GM21367 (cell line): ENCODE results near the gene SDK2.

Source experiments
- ATAC-seq: cut with Tn5 transposase; IDR thresholded peaks from one replicate; pipeline ENCODE4 v1.9.1; 2021; ENCODE audit not compliant: unreplicated experiment

SDK2 gene

DNA sequence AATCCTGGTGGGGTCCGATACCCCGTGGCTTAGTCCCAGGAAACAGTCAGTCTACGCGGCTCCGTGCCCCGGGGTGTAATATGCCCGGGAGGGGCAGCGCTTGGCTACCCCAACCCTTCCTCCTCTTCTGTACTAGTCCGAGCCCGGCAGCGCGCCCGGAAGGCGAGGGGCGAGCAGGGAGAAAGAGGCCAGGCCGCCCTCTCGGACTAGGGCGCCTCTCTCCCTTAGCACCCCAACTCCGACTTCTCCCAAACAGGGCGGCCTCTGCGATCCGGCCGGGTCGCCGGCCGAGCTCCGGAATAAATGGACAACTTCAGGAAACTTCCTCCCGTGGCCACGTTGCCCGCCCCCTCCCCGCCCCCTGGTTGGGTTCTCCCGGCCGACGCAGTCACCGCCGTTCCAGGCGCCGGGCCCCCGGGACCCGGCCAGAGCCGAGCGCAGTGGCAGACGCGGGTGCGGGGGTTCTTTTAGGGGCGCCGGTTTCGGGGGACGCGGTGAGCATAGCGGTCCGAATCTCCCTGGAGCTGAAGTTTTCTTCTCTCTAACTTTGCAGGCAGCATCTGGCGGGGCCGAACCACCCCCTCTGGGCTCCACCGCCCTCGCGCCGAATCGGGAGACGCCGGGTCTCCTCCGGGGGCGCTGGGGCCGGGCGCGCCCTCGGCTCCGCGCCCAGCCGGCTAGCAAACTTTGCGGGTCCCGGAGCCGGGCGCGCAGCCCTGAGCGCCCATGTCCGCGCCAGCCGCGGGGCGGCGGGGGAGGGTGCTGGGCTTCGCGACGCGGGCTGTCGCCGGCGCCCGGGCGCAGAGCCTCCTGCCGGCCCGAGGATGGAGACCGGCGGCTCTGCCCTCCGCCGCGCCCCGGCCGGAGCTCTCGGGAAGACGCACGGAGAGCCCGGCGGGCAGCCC lies at the start of gene SDK2:
TSS of gene SDK2 (minus strand) at position 301 of the 905 bp plus-strand sequence. CDS start 357 bp downstream, outside the sequence.
- ATAC-seq = no peak

- ATAC-seq = no peak
Observed at GRCh38 chr17:73693071-73693470, 48.8 kb upstream of the SDK2 start.

- no peak for ATAC-seq
Observed at GRCh38 chr17:73691321-73691766, 47.1 kb upstream of the SDK2 start.

DNA sequence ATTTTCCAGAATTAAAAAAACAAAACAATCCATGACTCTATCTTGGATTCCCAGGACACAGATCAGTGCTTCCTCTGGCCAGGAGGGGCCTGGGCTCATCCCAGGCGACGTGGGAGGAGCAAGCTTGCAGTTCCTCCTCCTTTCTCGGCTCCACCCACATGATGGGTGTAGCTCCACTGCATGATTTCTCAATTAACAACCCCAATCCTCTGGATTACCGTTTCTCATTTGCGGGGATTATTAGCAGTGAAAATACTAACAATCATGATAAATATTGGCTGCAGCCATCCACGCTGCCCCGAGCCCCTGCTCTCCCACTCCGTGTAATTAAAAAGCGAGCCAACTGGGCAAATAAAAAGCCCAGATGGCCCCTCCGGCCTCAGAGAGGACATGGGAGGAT lies 46.4 kb upstream of the SDK2 start:
- no peak for ATAC-seq

DNA sequence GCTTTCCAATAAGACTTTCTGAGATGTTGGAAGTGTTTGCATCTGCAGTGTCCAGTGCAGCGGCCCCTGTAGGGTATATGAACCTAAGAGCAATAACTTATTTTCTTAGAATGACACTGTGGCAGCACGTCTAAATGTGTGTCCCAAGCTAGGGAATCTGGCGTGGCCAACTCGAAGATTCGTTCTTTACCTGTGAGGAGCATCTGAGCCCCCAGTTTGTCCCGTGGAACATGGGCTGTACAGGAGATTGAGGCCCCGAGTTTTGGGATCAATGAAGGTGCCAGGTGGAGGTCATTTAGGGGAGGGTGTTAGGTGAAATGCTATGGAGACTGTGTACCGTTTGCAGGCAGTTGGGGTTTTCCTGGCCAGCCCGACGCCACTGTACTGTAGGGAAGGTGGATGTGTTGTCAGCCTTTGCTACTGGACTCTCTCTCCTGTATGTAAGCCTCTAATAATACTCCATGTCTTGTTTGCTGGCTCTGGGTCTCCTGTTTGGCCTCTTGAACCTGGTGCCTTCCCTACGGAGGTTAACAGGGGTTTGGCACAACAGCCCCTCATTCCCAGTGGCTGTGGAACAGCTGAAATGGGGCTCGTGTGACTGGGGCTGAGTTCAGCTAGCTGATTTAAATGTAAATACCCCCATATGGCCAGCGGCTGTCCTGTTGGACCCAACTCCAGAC lies 45.5 kb upstream of the SDK2 start:
- ATAC-seq = no peak

DNA sequence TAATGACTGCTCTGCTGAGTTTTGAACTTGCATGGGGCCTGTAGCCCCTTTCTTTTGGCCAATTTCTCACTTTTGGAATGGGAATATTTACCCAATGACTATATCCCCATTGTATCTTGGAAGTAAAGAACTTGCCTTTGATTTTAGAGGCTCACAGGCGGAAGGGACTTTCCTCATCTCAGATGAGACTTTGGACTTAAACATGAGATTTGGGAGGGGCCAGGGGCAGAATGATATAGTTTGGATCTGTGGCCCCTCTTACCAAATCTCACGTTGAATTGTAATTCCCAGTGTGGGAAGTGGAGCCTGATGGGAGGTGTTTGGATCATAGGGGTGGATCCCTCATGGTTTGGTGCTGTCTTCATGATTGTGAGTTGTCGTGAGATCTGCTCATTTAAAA lies 42.7 kb upstream of the SDK2 start:
- no peak for ATAC-seq

DNA sequence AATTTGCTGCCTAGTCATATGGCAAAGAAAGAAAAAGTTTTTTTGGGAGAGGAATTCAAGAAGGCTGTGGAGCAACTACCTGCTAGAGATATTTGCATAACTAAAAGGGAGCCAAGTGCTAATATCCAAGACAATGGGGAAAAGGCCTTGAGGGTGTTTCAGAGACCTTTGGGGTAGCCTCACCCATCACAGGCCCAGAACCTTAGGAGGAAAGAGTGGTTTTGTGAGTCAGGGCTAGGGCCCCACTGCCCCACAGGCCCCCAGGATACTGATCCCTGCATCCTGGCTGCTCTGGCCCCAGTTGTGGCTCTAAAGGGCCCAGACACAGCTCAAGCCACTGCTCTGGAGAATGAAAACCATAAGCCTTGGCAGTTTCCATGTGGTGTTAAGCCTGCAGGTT lies 41.9 kb upstream of the SDK2 start:
- ATAC-seq = no peak

- no peak for ATAC-seq
Observed at GRCh38 chr17:73684183-73684582, 39.9 kb upstream of the SDK2 start.

GRCh38 chr17:73683771-73684170 lies 39.5 kb upstream of the SDK2 start:
- no peak for ATAC-seq

DNA sequence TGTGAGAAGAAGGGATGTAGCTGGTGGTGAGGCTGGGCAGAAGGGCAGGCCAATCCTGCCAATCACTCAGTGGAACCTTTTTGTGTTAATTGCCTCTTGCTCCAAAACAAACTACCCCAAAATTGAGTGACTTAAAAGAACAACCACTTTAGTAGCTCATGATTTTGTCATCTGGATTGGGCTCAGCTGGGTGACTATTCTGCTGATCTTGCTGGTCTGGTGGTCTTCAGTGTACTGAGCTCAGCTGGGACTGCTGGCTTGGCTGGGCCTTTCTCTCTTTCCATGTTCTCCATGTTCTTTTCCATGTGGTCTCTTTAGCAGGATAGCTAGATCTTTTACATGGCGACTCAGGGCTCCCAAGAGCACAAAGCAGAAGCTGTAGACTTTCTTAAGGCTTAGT lies 37.7 kb upstream of the SDK2 start:
- no peak for ATAC-seq

GRCh38 chr17:73679476-73679875 lies 35.2 kb upstream of the SDK2 start:
- no peak for ATAC-seq

DNA sequence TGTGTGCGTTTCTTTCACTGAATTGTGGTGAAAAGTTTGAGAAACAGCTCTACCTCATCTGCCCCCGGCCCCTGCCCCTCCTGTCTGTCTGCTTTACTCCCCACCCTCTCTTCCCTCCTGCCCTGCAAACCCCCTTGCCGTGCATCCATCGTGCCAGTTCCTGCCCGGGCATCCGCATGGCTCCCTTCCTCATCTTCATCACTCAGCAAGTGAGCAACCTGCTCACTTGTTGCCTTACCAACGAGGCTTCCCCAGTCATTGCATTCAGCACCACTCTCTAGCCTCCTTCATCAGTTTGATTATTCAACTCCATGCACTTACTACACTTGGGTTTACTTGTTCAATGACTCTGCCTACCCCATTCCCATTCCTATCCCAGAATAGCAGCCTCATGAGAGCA lies 34.8 kb upstream of the SDK2 start:
- ATAC-seq = no peak

DNA sequence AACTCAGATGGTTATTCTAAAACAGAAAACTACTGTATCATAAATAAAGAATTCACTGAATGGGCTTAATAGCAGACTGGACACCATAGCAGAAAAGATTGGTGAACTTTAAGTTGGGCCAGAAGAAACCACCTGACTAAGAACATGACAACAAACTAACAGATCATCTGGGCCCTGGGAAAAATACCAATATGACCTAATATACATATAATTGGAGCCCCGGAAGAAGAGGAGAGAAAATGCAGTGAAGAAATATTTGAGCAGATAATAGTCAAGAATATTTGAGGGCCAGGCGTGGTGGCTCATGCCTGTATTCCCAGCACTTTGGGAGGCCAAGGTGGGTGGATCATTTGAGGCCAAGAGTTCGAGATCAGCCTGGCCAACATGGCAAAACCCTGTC lies 25.5 kb upstream of the SDK2 start:
- no peak for ATAC-seq

GRCh38 chr17:73667181-73667959 lies 23.1 kb upstream of the SDK2 start:
- ATAC-seq = no peak

GRCh38 chr17:73663614-73664013 lies 19.4 kb upstream of the SDK2 start:
- no peak for ATAC-seq

DNA sequence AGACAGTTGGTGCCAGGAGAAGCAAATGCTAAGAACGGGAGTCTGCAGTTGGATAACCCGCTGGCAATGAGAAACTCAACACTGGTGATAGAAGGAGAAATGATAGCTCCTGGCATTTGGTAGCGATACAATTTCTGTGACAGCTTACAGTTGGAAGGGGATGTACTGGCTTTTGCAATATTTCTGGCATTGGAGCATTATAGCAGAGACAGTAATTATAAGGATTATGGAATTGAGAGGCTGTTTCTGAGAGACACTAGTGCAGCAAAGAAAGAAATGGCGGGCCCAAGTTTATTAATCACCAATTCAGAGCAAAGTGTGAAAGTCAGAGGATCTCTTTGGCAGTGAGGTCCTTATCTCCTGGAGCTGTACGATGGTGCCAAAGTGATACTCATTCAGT lies 16.1 kb upstream of the SDK2 start:
- no peak for ATAC-seq

DNA sequence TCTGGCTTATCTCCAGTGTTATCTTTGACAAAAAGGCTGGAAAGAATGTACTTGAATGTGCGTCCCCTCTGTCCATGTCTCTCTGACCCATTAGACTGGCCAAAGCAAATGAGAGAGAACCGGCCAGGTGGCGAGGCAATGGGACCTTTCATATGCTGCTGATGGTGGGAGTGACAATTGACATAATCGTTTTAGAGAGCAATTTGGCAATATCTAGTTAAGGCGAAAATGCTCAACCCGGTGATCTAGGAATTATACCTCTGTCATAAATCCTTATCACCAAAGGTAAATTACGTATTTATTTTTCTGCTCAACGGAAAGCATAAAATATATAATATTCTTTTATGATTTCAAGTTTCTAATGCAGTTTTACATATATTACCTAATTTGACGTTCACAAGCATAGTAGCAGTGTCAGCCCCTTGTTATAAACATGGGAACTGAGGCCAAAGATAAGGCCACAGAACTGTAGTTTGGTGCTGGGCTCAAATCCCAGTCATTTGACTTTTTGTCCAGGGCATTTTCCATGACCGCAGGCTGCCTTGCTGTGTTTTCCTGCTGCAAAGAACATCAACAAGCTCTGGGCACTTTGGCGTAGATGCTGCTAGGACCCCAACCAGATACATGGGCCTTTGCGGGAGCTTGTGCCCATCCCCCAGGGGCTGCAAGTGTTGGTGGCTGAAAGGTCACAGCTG lies 14.7 kb upstream of the SDK2 start:
- no peak for ATAC-seq

- no peak for ATAC-seq
Observed at GRCh38 chr17:73657473-73658116, 13.3 kb upstream of the SDK2 start.

GRCh38 chr17:73654241-73654640 lies 10.0 kb upstream of the SDK2 start:
- ATAC-seq = no peak

DNA sequence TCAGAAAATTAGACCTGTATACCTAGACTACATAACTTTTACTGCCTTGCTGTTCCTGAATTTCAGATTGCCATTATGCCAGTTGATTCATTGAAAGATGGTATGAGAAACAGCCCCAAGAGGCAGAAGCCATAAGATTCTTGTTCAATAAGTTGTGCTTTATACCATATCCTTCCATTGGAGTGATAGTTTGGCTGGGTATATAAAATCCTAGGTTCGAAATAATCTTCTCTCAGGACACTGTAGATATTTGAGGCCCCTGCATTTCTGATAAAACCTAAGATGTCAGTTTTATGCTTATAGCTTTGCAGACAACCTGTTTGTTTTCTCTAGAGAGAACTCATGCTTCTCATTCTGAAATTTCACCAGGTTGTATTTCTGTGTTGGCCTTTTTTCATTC lies 9.6 kb upstream of the SDK2 start:
- no peak for ATAC-seq
